ENCODE measurements around the gene CLIC5. TPM values are rescaled to one million over a fixed set of nuclear protein-coding genes. Genes with fewer than 3 reads are reported as not detected.
A peak's percentile ranks its signal among the peaks of the same experiment; 100 is the strongest.

The CLIC5 gene
- total RNA-seq, 4 donors from 2014 or later = 2.8 to 6.9 (median 5.0) TPM

DNA sequence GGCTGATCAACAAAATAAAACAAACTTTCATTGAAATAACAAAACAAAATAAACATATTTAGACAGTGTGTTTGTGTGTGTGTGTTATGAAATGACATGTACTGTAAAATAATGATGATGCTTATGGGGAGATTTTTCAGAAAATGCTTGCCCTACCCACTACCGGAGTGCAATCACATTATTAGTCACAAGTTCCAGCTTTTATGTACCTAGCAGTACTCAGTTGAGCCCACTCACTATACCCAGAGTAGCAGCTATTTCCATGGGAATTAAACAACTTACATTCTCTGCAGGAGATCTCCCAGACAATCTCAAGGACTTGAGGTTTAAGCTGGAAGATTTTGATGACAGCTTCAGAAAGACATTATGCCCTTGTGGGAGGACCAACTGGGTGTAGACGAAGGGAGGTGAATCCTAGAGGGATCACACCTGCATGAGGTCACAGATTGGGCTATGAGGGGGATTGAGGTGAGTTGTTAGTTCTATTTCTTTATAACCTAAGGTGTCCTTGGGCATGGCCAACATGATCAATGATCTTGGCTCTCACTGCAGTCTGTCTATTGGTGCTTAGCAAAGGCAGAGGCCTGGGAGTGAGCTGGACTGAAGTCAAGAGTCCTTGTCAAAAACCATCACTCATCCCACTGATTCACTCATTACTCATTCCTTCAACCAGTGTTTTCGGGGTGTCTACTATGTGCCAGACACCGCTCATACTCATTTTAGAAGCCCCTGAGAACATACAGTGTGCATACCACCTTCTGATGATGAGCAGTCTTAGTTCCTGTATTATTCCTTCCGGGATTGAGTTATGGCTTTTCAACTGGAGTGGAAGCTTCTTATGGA, 6.7 kb upstream of the CLIC5 start:
- WGBS, 2 donors (ENCODE audit: low coverage in 1 of 2) = 83 to 96% methylated on average over 2 to 3 of the region's 5 CpGs

DNA sequence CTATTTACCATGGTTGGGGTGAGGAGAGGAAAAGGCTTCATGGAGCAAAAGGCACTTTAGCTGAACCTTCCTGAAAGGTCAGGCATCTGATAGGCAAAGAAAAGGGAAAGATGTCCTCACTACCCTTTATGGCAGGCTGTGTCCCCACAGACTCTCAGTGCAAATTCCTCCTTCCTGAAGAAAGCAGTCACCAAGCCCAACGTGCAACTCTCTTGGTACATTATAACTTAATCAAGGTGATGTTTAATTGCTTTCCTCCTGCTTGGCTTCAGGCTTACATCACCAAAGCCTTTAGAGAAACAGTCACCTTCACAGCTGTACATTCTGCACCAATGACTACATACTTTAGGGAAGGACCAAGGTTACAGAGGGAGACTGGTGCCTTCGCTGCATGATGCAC, 2.1 kb upstream of the CLIC5 start:
- no peaks in the 10 kb centered on the region for H3K36me3 ChIP-seq
- no peak for TF ChIP-seq POLR2A (IDR thresholded peaks at IDR 0.05)
- no peak for TF ChIP-seq POLR2AphosphoS5 (IDR thresholded peaks at IDR 0.05)
- TF ChIP-seq, protein P1, sequence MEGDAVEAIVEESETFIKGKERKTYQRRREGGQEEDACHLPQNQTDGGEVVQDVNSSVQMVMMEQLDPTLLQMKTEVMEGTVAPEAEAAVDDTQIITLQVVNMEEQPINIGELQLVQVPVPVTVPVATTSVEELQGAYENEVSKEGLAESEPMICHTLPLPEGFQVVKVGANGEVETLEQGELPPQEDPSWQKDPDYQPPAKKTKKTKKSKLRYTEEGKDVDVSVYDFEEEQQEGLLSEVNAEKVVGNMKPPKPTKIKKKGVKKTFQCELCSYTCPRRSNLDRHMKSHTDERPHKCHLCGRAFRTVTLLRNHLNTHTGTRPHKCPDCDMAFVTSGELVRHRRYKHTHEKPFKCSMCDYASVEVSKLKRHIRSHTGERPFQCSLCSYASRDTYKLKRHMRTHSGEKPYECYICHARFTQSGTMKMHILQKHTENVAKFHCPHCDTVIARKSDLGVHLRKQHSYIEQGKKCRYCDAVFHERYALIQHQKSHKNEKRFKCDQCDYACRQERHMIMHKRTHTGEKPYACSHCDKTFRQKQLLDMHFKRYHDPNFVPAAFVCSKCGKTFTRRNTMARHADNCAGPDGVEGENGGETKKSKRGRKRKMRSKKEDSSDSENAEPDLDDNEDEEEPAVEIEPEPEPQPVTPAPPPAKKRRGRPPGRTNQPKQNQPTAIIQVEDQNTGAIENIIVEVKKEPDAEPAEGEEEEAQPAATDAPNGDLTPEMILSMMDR (IDR thresholded peaks at IDR 0.05) = no peak
- TF ChIP-seq EP300 (IDR thresholded peaks at IDR 0.05) = no peak
- no peak overlapping the region for H3K4me3 ChIP-seq
- no peak for ATAC-seq
- peaks cover 0 to 23% (median 8%) of the 10 kb centered on the region in 3 donors for H3K4me1 ChIP-seq
- H3K27ac ChIP-seq = no peak overlapping the region
- no peaks in the 10 kb centered on the region for H3K9me3 ChIP-seq
- 54 to 67% methylated on average over 2 of the region's 2 CpGs for WGBS, 2 donors (ENCODE audit: low coverage in 1 of 2)
- peaks cover 50% of the 10 kb centered on the region for H3K27me3 ChIP-seq

More for the DNA sequence above, 6.7 kb upstream of the CLIC5 start:
- Histone ChIP-seq H3K4me1 (no peaks in the 10 kb centered on the region), H3K4me3 (no peak overlapping the region), H3K9me3 (no peaks in the 10 kb centered on the region), H3K27me3 (peaks cover 17% of the 10 kb centered on the region), H3K27ac (no peak overlapping the region), H3K36me3 (no peaks in the 10 kb centered on the region)
- no peak for ATAC-seq
- no peak for TF ChIP-seq POLR2A (IDR thresholded peaks at IDR 0.05)
- TF ChIP-seq EP300 (IDR thresholded peaks at IDR 0.05) = no peak
- TF ChIP-seq, protein P1 (IDR thresholded peaks at IDR 0.05) = no peak
- TF ChIP-seq POLR2AphosphoS5 (IDR thresholded peaks at IDR 0.05) = no peak

- Histone ChIP-seq H3K4me3 (peak overlapping the region in 1 of 2 donors; percentile 58), H3K4me1 (peaks cover 0 to 23% (median 8%) of the 10 kb centered on the region in 3 donors), H3K27ac (peak overlapping the region in 1 of 4 donors; percentile 71), H3K9me3 (no peaks in the 10 kb centered on the region), H3K27me3 (peaks cover 56% of the 10 kb centered on the region), H3K36me3 (no peaks in the 10 kb centered on the region)
- no peak for ATAC-seq
- TF ChIP-seq POLR2AphosphoS5 (IDR thresholded peaks at IDR 0.05) = no peak
- no peak for TF ChIP-seq POLR2A (IDR thresholded peaks at IDR 0.05)
- no peak for TF ChIP-seq EP300 (IDR thresholded peaks at IDR 0.05)
- TF ChIP-seq, protein P1 (IDR thresholded peaks at IDR 0.05) = no peak
- WGBS, 2 donors (ENCODE audit: low coverage in 1 of 2) = 38 to 43% methylated on average over 4 to 6 of the region's 8 CpGs
Measured at GRCh38 chr6:46016063-46016608, 476 bp upstream of the CLIC5 start.

DNA sequence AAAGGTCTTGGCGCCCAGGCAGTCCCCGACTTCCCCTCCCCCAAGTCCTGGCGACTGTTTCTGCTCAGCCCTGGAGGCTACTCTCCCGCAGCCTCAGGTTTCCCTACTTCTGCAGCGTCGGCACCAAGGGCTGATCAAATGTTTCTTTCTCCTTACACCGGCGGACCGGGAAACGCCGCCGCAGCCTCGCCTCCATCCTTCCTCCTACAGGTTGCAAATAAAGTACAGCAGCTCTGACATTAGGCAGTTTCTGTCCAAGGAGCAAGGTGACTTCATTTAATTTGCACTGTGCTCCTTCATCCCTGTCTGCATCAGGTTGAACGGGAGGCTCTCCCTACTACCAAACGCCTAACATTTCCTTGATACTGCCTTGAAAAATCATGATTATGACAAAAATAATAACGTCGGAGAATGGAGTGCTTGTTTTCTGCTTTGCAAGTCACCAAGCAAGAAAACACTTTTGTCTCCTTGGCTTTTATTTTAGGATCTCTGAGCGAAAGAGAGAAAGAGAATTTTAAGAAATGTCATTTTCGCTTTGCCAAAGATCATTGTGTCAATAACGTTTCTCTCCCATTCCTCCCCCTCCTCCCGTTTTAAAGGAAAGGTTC, 1.0 kb downstream of the CLIC5 start:
- H3K9me3 ChIP-seq = no peaks in the 10 kb centered on the region
- H3K36me3 ChIP-seq = no peaks in the 10 kb centered on the region
- WGBS, 2 donors (ENCODE audit: low coverage in 1 of 2) = 0 to 16% methylated on average over 2 to 21 of the region's 21 CpGs
- H3K27me3 ChIP-seq = peaks cover 58% of the 10 kb centered on the region
- ATAC-seq = no peak
- peaks cover 0 to 23% (median 8%) of the 10 kb centered on the region in 3 donors for H3K4me1 ChIP-seq
- peak overlapping the region; percentile 40 to 58 for H3K4me3 ChIP-seq
- peak overlapping the region in 2 of 4 donors; percentile 48 to 71 for H3K27ac ChIP-seq
- no peak for TF ChIP-seq POLR2A (IDR thresholded peaks at IDR 0.05)
- TF ChIP-seq, protein P1 (IDR thresholded peaks at IDR 0.05) = no peak
- TF ChIP-seq POLR2AphosphoS5 (IDR thresholded peaks at IDR 0.05) = no peak
- no peak for TF ChIP-seq EP300 (IDR thresholded peaks at IDR 0.05)

Data from gastroesophageal sphincter (tissue), 4 donors.